PFSK-1 (cell line): ENCODE measurements around the gene FAF2.

Experiments used
- POLR2AphosphoS5 ChIP-seq: IDR thresholded peaks from 2 replicates; pipeline ENCODE4 v1.6.1; 2012; ENCODE audit warnings: low read depth, mild to moderate bottlenecking, control low read depth, low read length, moderate library complexity
- SIN3A ChIP-seq: IDR thresholded peaks from 2 replicates; pipeline ENCODE4 v1.6.1; 2012; ENCODE audit warnings: mild to moderate bottlenecking, low read length, moderate library complexity, borderline replicate concordance; ENCODE audit not compliant: insufficient read depth
- TAF1 ChIP-seq: IDR thresholded peaks from 2 replicates; pipeline ENCODE4 v1.6.1; 2012; ENCODE audit warnings: low read length, control low read depth, borderline replicate concordance; ENCODE audit not compliant: insufficient read depth

GRCh38 chr5:176499273-176499672 is 51.1 kb downstream of the FAF2 start:
- TF ChIP-seq SIN3A (no peak), TAF1 (no peak), POLR2AphosphoS5 (no peak)
